CD4-positive, alpha-beta T cell (primary cell): Measurements from ENCODE around the gene ZC3H18. TPM values are rescaled to one million over a fixed set of nuclear protein-coding genes. Genes with fewer than 3 reads are reported as not detected.
A peak's percentile ranks its signal among the peaks of the same experiment; 100 is the strongest.

ENCODE experiments used
- ATAC-seq: fragments of 200-7000 bp; cut with Tn5 transposase; one replicate; pipeline ENCODE4 v1.10.0; 2022; ENCODE audit warnings: mild to moderate bottlenecking; ENCODE audit not compliant: poor library complexity
- CTCF ChIA-PET: fragments of 350-600 bp; sonication (Branson Sonifier 250); formaldehyde crosslinking; loops from one replicate; lab custom pipeline; 2021; ENCODE audit warnings: antibody characterized with exemption, inconsistent platforms; lab: Charles Lee
- POLR2A ChIA-PET: fragments of 350-600 bp; sonication (Branson Sonifier 250); formaldehyde crosslinking; loops from one replicate; lab custom pipeline; 2021; ENCODE audit warnings: antibody characterized with exemption, inconsistent platforms; lab: Charles Lee
- DNase-seq, 14 experiments: peaks; one replicate each; pipeline ENCODE4 v3.0.0-alpha.2; 2013 to 2020; ENCODE audit warnings: mixed read lengths in 2 of 14
- H3K27ac ChIP-seq, 2 donors: one replicate each; pipeline versions ENCODE4 v1.5.1 to v1.7.0; 2013; ENCODE audit warnings: low read length in 2 of 2, low read depth in 1 of 2, mild to moderate bottlenecking in 1 of 2
- H3K27me3 ChIP-seq, 2 experiments: 1 replicate in 1 of 2; 2 replicates in 1 of 2; pipeline versions ENCODE4 v1.6.1 to v1.7.0; 2013; ENCODE audit warnings: low read length in 2 of 2, control low read depth in 1 of 2, mild to moderate bottlenecking in 1 of 2, moderate library complexity in 1 of 2; ENCODE audit not compliant: insufficient read depth in 2 of 2, control insufficient read depth in 1 of 2
- H3K36me3 ChIP-seq: one replicate; pipeline ENCODE4 v1.6.1; 2013; ENCODE audit warnings: low read length, control low read depth; ENCODE audit not compliant: insufficient read depth
- H3K4me1 ChIP-seq: one replicate; pipeline ENCODE4 v1.6.1; 2013; ENCODE audit warnings: low read length, control low read depth; ENCODE audit not compliant: insufficient read depth
- H3K4me3 ChIP-seq: one replicate; pipeline ENCODE4 v1.5.1; 2013; ENCODE audit warnings: mild to moderate bottlenecking, low read length, moderate library complexity
- H3K9me3 ChIP-seq, 2 experiments: 1 replicate in 1 of 2; 2 replicates in 1 of 2; pipeline versions ENCODE4 v1.6.1 to v1.7.0; 2013; ENCODE audit warnings: low read length in 2 of 2, mild to moderate bottlenecking in 2 of 2, control low read depth in 1 of 2, moderate library complexity in 1 of 2; ENCODE audit not compliant: control insufficient read depth in 1 of 2, insufficient read depth in 1 of 2
- H3K27ac Mint-ChIP-seq: one replicate; pipeline ENCODE4 v1.8.0; 2020; ENCODE audit warnings: mixed read lengths
- H3K27me3 Mint-ChIP-seq: one replicate; pipeline ENCODE4 v1.8.0; 2021; ENCODE audit warnings: mixed read lengths
- H3K36me3 Mint-ChIP-seq: one replicate; pipeline ENCODE4 v1.8.0; 2021; ENCODE audit warnings: low read depth, mixed read lengths
- H3K4me1 Mint-ChIP-seq: one replicate; pipeline ENCODE4 v1.8.0; 2021; ENCODE audit warnings: low read depth, mixed read lengths
- H3K4me3 Mint-ChIP-seq: one replicate; pipeline ENCODE4 v1.8.0; 2020; ENCODE audit warnings: mild to moderate bottlenecking, mixed read lengths
- H3K9me3 Mint-ChIP-seq: one replicate; pipeline ENCODE4 v1.8.0; 2020; ENCODE audit warnings: mixed read lengths
- intact Hi-C, 2 experiments: fragments of 100-400 bp; cut with DNase I in 1 of 2; cut with micrococcal nuclease in 1 of 2; formaldehyde crosslinking; loops; one replicate each; pipeline versions ENCODE4 v1.15.1 to v1.9.0; 2023 to 2025; cut with DNase I, micrococcal nuclease
- total RNA-seq, 174 experiments: library from RNA in 2 of 174; stranded (reverse) in 2 of 174; gene quantifications; one replicate each; pipeline ENCODE4 v1.2.3 and lab custom pipeline; 2021 to 2026
- TF ChIP-seq, protein P1 (sequence below): fragments of 200-600 bp; IDR thresholded peaks from one replicate; pipeline ENCODE4 v1.8.0; 2022; ENCODE audit warnings: antibody characterized with exemption, mild to moderate bottlenecking

Gene ZC3H18
- total RNA-seq, 2 experiments from 2014 or later: 92.6 to 93.7 TPM

DNA sequence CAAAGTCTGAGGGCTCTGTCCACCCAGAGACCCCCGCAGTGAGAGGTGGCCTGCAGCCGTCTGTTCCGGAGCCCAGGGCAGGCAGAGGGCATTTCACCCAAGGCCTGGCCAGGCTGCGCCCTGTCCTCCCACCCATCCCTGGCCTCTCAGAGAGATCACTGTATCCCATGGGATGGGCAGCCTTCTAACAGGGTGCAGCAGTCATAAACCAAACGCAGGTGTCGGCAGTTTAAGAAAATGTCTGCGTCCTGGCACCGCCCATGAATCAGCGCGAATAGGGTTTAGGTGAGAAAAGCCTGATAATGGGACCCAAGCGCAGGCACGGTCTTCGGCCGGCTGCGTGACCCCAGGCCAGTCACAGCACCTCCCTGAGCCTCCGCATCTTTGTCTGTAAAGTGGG lies 75.3 kb downstream of the ZC3H18 start:
- no peak for DNase-seq
- CTCF ChIA-PET: interaction anchor here (0.6 kb wide), 1 partner anchor 92 kb away, joined by 3 read pairs; no protein-coding TSS in a partner anchor
- H3K4me1 ChIP-seq: peaks cover 42% of the 10 kb centered on the region

DNA sequence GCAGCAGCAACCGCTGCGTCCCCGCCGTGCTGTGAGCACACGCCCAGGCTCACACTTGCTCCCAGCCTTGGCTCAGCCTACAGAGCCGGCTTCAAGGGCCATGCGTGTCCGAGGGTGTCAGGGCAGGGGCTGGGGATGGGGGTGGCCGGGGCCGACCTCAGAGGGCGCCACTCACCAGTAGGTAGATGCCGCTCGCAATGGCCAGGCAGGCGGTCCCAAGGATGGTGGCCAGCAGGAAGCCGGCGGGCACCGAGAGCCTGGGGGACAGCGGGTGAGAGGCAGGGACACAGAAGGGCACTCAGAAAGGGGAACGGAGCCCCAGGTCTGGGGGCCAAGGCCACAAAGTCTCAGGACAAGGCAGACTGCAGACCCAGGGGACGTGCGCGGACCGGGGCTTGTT lies 75.7 kb downstream of the ZC3H18 start:
- no peaks in the 10 kb centered on the region for H3K9me3 ChIP-seq
- TF ChIP-seq, protein P1, sequence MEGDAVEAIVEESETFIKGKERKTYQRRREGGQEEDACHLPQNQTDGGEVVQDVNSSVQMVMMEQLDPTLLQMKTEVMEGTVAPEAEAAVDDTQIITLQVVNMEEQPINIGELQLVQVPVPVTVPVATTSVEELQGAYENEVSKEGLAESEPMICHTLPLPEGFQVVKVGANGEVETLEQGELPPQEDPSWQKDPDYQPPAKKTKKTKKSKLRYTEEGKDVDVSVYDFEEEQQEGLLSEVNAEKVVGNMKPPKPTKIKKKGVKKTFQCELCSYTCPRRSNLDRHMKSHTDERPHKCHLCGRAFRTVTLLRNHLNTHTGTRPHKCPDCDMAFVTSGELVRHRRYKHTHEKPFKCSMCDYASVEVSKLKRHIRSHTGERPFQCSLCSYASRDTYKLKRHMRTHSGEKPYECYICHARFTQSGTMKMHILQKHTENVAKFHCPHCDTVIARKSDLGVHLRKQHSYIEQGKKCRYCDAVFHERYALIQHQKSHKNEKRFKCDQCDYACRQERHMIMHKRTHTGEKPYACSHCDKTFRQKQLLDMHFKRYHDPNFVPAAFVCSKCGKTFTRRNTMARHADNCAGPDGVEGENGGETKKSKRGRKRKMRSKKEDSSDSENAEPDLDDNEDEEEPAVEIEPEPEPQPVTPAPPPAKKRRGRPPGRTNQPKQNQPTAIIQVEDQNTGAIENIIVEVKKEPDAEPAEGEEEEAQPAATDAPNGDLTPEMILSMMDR: no peak
- Mint-ChIP-seq H3K9me3 (no peaks in the 10 kb centered on the region), H3K4me3 (no peak overlapping the region), H3K27me3 (no peaks in the 10 kb centered on the region), H3K27ac (no peak overlapping the region), H3K36me3 (peaks cover 32% of the 10 kb centered on the region), H3K4me1 (peaks cover 15% of the 10 kb centered on the region)
- CTCF ChIA-PET: no interaction called here
- no peak for ATAC-seq
- no peak overlapping the region for H3K4me3 ChIP-seq
- H3K27ac ChIP-seq: no peak overlapping the region
- POLR2A ChIA-PET: no interaction called here
- peaks cover 34% of the 10 kb centered on the region for H3K36me3 ChIP-seq
- DNase-seq: no peak
- intact Hi-C loops: no loop called here
- H3K4me1 ChIP-seq: peaks cover 38% of the 10 kb centered on the region
- no peaks in the 10 kb centered on the region for H3K27me3 ChIP-seq

More for the DNA sequence above, 75.3 kb downstream of the ZC3H18 start:
- peaks cover 1% of the 10 kb centered on the region for H3K27me3 Mint-ChIP-seq
- Histone ChIP-seq H3K27ac (no peak overlapping the region), H3K9me3 (peaks cover 0 to 4% of the 10 kb centered on the region in 2 experiments), H3K27me3 (no peaks in the 10 kb centered on the region), H3K36me3 (peaks cover 34% of the 10 kb centered on the region), H3K4me3 (no peak overlapping the region)
- H3K36me3 Mint-ChIP-seq: peaks cover 30% of the 10 kb centered on the region
- POLR2A ChIA-PET: no interaction called here
- peak overlapping the region; percentile 24 for H3K27ac Mint-ChIP-seq
- intact Hi-C loops: no loop called here
- H3K4me1 Mint-ChIP-seq: peaks cover 16% of the 10 kb centered on the region
- TF ChIP-seq, protein P1: no peak
- H3K9me3 Mint-ChIP-seq: no peaks in the 10 kb centered on the region
- H3K4me3 Mint-ChIP-seq: no peak overlapping the region
- no peak for ATAC-seq

GRCh38 chr16:88646345-88647034 lies 76.3 kb downstream of the ZC3H18 start:
- peaks cover 34% of the 10 kb centered on the region for H3K36me3 ChIP-seq
- DNase-seq (no peak), ATAC-seq (no peak)
- no peak overlapping the region for H3K27ac Mint-ChIP-seq
- no peak overlapping the region for H3K27ac ChIP-seq
- H3K4me3 Mint-ChIP-seq: no peak overlapping the region
- peaks cover 37% of the 10 kb centered on the region for H3K36me3 Mint-ChIP-seq
- ChIA-PET POLR2A (no interaction called here), CTCF (no interaction called here)
- H3K4me3 ChIP-seq: no peak overlapping the region
- TF ChIP-seq, protein P1: no peak
- no peaks in the 10 kb centered on the region for H3K27me3 ChIP-seq
- peaks cover 20% of the 10 kb centered on the region for H3K4me1 Mint-ChIP-seq
- no peaks in the 10 kb centered on the region for H3K9me3 Mint-ChIP-seq
- H3K4me1 ChIP-seq: peaks cover 43% of the 10 kb centered on the region
- intact Hi-C loops: no loop called here
- H3K9me3 ChIP-seq: no peaks in the 10 kb centered on the region
- no peaks in the 10 kb centered on the region for H3K27me3 Mint-ChIP-seq
